NCI-H187 treated with DMSO at 0.1 percent for 48 hours (cell line): ENCODE data around the gene KRTAP5-11.
"Not testable (repeated sequence)": the region's sequence is repeated elsewhere in the genome, so short reads cannot be mapped to it uniquely, and the experiment has no call there.

ENCODE experiments used
- DNase-seq: peaks from one replicate; lab custom pipeline; 2025; lab: John Stamatoyannopoulos, UW

The KRTAP5-11 gene

DNA sequence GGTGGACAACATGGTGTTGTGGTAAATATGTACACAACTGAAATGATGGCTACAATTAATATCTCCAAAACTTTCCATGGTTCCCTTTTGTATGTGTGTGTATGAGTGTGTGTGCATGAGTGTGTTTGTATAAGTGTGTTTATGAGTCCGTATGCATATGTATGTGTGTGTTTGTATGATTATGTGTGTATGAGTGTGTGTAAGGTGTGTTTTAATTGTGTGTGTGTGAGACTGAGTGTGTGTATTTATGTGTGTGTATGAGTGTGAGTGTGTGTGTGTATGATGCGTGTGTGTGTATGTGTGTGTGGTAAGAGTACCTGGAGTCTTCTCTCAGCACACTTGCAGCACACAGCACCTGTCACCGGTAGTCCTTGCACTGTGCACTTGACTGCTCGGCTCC, 26.7 kb downstream of the KRTAP5-11 start:
- no peak for DNase-seq

DNA sequence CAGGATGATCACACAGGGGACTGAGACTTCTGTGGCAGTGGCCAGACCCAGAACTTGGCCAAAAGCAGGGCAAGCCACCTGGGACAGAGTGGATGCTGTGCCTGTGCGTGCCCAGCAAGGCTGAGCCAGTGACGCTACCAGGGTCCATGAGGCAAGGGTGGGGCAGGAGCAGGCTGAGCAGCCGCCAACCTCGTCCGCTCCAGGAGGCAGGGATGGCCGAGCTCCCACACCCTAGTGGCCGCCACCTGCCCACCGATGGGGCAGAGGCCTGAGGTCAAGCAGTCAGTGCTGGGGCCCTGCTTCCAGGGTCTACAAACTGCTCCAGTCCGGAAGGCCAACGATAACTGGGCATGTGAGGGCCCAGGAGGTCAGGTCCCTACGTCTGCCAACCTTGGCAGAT, 27.2 kb downstream of the KRTAP5-11 start:
- no peak for DNase-seq

DNA sequence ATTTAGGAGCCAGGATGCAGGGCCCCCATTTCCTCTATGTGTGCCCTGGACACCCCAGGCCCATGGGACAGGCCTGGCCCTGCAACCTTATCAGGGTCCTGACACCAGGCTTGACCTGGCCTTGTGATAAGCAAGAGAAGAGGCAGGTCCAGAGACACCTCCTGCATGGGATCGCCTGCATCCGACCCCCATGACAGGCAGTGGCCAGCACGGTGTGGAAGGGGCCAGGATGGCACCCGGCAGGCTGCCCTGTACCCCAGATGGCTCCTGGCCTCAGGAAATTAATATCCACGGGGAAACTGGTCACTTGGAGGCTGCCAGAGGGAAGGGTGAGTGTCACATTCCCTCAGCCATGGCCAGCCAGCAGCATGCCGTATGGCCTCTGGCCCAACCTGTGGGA, 27.7 kb downstream of the KRTAP5-11 start:
- no peak for DNase-seq

DNA sequence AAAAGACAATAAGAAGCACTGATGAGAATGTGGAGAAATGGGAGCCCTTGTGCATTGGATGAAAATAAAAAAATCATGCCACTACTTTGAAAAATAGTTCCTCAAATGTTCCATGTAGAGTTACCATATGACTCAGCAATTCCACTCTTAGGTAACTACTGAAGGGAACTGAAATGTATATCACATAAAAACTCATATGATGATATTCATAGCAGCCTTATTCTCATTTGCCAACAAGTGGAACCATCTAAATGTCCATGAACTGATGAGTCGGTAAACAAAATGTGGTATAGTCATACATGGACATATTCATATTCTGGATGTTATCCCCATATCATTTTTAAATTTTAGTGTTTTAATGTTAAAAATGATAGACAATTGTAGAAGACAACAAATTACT, 31.0 kb downstream of the KRTAP5-11 start:
- no peak for DNase-seq

DNA sequence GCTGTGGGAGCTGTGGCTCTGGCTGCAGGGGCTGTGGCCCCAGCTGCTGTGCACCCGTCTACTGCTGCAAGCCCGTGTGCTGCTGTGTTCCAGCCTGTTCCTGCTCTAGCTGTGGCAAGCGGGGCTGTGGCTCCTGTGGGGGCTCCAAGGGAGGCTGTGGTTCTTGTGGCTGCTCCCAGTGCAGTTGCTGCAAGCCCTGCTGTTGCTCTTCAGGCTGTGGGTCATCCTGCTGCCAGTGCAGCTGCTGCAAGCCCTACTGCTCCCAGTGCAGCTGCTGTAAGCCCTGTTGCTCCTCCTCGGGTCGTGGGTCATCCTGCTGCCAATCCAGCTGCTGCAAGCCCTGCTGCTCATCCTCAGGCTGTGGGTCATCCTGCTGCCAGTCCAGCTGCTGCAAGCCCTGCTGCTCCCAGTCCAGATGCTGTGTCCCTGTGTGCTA, 33.9 kb downstream of the KRTAP5-11 start:
- no peak for DNase-seq

DNA sequence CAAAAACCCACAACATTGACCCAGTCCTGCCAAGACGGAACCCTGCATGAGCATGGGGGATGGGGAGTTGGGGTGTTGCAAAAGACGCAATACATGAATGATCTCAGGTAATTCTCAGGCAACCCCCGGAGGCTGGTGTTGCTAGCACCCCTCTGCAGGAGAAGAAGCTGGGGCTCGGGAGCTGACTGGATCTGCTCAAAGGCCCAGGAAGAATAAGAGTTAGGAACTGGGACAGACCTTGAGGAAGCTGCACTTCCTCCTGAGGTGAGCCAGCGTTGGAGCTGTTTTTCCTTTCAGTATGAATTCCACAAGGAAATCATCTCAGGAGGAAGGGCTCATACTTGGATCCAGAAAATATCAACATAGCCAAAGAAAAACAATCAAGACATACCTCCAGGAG, 34.6 kb downstream of the KRTAP5-11 start, which contains the start of gene KRTAP5-9:
TSS of gene KRTAP5-9 (plus strand) at position 301 of the 400 bp plus-strand sequence. CDS start 238 bp downstream, outside the sequence.
- no peak for DNase-seq

DNA sequence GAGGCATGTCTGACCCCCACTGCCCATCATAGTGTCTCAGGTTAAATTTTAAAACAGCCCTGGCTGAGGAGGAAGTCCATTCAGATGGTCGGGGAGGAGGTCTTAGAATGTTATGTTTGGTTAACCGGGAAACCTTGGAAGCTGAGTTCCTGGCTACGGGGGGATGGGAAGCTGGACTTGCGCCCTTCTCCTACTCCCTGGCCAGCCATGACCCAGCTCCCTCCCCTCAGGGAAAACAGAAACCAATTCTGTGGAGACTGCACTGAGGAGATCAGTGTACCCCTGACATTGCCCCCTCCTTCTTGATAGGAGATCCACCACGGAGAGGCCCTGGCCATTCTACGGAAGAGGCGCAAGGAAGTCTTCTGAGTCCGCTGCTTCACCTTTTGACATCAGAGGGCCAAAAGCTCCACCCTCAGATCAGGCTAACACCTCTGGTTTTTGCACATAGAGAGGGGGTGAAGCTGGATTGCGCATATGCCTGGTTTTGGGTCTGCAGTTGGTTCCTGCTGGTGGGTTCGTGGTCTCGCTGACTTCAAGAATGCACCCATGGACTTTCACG, 37.2 kb downstream of the KRTAP5-11 start:
- DNase-seq = no peak

DNA sequence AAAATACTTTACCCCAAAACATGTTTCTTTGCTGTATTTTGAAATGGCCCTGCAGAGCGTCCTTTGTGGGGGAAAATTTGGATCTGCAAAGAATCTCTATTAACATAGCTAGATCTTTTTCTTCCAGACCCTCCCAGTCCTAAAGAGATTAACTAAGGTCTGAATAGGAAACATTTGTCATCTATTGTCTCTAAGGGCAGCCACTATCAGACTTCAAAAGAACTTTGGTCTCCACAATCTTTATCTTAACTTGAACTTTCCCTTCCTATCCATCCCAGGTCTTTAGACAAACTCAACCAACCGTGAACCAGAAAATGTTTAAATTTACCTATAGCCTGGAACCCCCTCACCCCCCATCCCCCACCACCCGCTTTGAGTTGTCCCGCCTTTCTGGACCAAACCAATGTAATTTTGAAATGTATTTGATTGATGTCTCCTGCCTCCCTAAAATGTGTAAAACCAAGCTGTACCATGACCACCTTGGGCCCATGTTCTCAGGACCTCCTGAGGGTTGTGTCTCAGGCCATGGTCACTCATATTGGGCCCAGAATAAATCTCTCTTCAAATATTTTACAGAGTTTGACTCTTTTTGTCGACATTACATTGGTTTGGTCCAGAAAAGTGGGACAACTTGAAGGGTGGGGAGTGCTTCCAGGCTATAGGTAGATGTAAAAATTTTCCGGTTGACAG, 38.0 kb downstream of the KRTAP5-11 start:
- no peak for DNase-seq

DNA sequence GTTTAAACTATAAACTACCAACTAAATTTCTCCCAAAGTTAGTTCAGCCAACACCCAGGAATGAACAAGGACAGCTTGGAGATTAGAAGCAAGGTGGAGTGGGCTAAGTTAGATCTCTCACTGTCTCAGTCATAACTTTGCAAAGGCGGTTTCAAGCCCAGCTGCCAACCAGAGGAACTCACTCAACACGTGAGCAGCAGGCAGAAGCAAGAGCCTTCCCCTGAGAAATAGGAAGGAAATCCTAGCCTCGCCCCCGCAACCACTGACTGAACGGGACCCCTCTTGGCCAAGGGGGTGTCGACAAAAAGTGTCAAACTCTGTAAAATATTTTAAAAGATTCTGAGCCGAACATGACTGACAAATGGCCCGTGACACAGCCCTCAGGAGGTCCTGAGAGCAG, 38.8 kb downstream of the KRTAP5-11 start:
- DNase-seq = no peak

DNA sequence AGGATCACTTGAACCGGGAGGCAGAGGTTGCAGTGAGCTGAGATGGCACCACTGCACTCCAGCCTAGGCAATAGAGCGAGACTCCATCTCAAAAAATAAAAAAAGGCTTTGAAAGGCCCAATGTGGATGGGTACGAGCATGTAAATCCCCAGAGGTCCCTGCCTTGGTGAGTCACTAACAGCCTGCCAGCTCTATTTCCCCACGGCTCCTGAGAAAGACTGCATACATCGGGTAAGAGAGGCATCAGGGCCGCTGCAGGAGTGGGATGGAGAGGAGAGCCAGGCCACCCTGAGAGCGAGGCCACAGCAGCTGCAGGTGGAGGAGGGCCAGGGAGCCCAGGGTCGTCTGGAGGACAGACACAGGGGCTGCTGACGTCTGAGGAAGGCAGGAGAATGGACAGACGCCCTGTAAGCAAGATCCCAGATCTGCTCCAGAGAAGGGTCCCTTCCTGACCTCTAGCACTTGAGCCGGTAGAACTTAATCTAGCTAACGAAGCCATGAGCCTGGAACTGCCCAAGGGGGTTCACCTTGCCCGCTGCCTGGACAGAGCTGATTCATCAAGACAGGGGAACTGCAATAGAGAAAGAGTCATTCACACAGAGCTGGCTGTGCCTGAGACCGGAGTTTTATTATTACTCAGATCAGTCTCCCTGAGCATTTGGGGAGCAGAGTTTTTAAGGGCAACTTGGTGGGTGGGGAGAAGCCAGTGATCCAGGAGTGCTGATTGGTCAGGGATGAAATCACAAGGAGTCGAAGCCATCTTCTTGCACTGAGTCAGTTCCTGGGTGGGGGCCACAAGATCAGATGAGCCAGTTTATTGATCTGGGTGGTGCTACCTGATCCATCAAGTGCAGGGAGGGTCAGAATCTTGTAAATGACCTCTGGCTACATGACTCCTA, 39.5 kb downstream of the KRTAP5-11 start:
- DNase-seq = no peak

DNA sequence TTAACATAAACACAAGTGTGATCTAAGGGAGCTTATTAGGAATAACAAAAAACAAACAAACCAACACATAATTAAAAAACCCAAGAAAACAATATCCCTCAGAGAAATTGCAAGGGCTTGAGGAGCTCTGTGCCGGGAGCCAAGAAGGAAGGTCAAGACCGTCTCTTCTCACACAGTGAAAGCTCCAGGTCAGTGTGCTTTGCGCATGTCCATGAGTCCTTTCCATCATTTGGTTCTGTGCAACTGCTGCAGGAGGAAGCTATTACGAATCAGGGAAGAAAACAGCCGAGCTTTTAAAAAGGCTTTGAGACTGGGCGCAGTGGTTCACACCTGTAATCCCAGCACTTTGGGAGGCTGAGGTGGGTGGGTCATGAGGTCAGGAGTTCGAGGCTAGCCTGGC, 40.3 kb downstream of the KRTAP5-11 start:
- DNase-seq = no peak

DNA sequence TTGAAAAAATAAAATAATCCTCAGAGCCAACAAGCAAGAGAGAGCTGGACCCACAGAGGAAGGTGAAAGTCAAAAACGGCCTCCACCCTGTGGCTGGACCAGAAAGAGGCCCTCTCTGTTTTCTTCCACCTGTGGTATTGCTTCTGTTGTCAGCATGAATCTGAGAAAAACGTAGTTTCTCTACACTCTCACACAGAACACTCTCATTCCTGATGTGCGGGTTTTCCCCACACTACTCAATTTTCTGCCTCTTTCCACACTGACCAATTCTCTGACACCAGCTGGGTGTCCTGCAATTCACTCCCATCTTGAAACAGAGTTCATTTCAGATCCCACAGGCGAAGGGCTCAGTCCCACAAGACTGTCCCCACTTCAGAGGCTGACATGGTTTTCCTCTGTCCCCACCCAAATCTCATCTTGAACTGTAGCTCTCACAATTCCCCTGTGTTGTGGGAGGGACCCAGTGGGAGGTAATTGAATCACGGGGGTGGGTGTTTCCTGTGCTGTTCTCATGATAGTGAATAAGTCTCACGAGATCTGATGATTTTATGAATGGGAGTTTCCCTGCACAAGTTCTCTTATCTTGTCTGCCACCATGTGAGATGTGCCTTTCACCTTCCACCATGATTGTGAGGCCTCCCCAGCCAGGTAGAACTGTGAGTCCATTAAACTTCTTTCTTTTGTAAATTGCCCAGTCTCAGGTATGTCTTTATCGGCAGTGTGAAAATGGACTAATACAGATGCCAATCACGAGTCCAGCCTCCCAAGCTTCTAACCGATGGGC, 42.0 kb downstream of the KRTAP5-11 start:
- not testable (repeated sequence) for DNase-seq

DNA sequence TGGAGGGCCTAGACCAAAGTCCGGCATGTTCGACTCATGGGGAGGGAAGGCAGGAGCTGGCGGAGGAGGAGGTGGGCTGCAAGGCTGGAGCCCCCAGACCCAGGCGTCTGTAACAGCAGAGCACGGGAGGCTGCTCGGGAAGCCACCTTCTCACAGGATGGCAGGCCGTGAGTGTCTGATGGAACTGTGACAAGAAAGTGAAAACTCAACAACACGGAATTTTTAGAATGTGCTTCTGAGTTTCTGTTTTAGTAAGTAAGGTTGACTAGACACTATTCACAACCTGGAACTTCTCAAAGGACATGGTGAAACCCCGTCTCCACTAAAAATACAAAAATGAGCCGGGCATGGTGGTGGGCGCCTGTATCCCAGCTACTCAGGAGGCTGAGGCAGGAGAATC, 42.7 kb downstream of the KRTAP5-11 start:
- DNase-seq = not testable (repeated sequence)

DNA sequence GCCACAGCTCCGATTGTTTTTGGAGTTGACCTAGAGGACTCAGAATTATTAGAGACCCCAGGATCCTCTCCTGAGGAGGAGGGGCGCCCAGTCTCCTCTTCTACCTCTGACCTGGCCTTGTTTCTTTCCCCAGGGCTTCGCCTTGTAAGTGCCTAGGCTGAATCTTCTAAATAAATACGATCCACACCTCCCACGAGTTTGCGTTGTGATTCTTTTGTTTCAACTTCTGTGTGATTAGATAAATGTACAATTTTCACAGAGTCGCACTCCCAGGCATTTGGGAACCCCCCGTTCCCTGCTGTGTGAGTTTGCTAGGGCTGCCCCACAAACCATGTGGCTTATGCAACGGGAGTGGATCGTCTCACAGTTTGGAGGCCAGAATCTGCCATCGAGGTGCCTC, 43.7 kb downstream of the KRTAP5-11 start:
- DNase-seq = no peak

DNA sequence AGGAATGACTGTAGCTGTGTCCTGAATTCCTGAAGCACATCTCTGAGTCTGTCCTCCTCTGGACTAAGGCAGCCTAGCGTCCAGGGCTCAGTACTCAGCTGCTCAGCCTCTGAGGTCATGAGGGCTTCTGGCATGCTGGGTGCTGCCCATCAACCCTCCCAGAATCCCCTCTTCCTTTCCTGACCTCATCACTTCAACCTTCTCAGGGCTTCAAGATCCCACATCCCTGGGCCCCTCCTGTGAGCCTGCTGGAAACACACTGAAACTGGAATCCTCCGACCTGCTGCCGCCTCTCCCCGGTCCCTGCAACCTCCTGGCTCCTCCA, 44.0 kb downstream of the KRTAP5-11 start:
- no peak for DNase-seq

DNA sequence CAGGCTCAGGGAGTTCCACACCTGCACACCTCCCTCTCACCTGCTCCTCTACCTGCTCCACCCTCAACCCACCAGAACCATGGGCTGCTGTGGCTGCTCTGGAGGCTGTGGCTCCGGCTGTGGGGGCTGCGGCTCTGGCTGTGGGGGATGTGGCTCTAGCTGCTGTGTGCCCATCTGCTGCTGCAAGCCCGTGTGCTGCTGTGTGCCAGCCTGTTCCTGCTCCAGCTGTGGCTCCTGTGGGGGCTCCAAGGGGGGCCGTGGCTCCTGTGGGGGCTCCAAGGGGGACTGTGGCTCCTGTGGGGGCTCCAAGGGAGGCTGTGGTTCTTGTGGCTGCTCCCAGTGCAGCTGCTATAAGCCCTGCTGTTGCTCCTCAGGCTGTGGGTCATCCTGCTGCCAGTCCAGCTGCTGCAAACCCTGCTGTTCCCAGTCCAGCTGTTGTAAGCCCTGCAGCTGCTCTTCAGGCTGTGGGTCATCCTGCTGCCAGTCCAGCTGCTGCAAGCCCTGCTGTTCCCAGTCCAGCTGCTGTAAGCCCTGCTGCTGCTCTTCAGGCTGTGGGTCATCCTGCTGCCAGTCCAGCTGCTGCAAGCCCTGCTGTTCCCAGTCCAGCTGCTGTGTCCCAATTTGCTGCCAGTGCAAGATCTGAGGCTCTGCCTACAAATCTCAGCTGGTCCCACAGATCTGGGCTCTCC, 44.6 kb downstream of the KRTAP5-11 start, which contains the start of gene KRTAP5-8:
TSS of gene KRTAP5-8 (plus strand) at position 49 of the 689 bp plus-strand sequence. CDS start at position 80, 31 bp downstream.
- not testable (repeated sequence) for DNase-seq

DNA sequence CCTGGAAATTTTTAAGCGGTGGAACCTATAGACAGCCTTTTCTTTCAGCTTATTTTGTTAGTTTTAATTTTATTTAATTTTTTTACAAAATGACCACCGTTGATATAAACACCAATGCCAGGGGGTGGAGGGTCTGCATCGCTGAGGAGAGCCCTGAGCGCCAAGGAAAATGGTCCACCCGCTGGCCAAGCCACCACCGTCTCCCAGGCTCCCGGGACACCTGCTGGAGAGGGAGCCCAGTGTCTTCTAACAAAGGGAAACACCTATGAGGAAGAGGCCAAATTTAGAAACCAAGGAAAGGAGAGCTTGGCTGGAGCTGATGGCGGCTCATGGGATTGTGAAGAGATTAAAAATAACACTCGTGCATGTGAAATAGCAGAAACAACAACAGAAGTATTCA, 45.1 kb downstream of the KRTAP5-11 start:
- DNase-seq = no peak

DNA sequence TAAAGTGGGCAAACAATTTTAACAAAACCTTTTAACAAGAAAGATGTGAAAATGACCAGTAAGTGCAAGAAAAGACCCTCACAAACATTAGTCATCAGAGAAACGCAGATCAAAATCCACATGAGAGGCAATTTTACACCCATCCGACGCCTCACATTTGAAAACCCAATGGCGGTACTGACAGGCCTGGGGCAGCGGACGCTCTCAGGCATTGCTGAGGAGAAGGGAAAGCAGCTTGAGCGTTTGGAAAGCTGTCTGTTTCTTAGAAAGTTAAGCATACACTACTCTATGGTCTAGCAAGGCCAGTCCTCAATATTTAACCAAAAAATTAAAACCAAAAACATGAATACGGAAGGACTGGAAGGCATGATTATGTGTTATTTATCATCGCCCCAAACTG, 46.9 kb downstream of the KRTAP5-11 start:
- no peak for DNase-seq

DNA sequence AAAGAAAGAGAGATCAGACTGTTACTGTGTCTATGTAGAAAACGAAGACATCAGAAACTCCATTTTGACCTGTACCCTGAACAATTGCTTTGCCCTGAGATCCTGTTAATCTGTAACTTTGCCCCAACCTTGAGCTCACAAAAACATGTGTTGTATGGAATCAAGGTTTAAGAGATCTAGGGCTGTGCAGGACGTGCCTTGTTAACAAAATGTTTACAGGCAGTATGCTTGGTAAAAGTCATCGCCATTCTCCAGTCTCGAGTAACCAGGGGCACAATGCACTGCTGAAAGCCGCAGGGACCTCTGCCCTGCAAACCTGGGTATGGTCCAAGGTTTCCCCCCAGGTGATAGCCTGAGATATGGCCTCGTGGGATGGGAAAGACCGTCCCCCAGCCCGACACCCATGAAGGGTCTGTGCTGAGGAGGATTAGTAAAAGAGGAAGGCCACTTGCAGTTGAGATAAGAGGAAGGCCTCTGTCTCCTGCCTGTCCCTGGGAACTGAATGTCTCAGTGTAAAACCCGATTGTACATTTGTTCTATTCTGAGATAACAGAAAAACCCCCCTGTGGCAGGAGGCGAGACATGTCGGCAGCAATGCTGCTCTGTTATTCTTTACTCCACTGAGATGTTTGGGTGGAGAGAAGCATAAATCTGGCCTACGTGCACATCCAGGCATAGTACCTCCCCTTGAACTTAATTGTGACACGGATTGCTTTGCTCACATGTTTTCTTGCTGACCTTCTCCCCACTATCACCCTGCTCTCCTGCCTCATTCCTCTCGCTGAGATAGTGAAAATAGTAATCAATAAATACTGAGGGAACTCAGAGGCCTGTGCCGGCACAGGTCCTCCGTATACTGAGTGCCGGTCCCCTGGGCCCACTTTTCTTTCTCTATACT, 47.7 kb downstream of the KRTAP5-11 start:
- DNase-seq = not testable (repeated sequence)

DNA sequence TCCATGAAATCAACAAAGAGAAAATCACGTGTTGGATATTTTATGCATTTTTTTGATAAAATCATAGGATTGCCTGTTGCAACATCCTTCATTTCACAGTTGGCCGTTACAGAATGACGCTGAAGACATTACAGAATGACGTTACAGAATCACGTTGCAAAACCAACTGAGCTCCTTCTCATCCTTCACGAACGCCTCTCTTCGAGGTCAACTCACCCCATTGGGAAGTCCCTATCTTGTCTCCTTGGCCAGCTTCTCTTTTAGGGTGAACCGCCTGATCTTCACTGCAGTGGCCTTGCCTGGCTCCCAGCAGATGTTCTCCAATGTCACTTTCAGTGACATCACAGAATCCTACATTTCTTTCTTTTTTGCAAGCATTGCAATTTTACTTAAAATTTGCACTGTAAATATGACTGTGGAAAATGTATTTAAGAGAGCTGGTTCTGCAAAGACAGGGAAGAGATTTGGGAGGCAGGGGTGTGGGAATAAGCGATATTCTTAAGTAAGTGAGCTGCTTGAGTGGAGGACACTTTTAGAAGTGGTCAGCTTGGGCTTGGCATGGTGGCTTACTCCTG, 50.6 kb downstream of the KRTAP5-11 start:
- no peak for DNase-seq
